ENCODE measurements around the gene DMKN.

Gene DMKN

GRCh38 chr19:35513628-35514281, at the start of gene DMKN:
TSS of gene DMKN (minus strand) at chr19:35513649. CDS start at chr19:35513475, 174 bp downstream.
- no peak for DNase-seq (ENCODE audit: low read depth in 2 of 2)

- no peak for DNase-seq (ENCODE audit: low read depth in 2 of 2)
These were observed 49.3 kb upstream of the DMKN start for GRCh38 chr19:35562776-35563175.

- no peak for DNase-seq (ENCODE audit: low read depth in 2 of 2)
These were observed 48.9 kb upstream of the DMKN start for GRCh38 chr19:35562336-35562735.

GRCh38 chr19:35561436-35561835, 48.0 kb upstream of the DMKN start:
- DNase-seq (ENCODE audit: low read depth in 2 of 2), result no peak

GRCh38 chr19:35560677-35561076, 47.2 kb upstream of the DMKN start:
- no peak for DNase-seq (ENCODE audit: low read depth in 2 of 2)

GRCh38 chr19:35560271-35560670, 46.8 kb upstream of the DMKN start:
- DNase-seq (ENCODE audit: low read depth in 2 of 2), result no peak

GRCh38 chr19:35559781-35560180, 46.3 kb upstream of the DMKN start:
- DNase-seq (ENCODE audit: low read depth in 2 of 2), result no peak

GRCh38 chr19:35559281-35559659, 45.8 kb upstream of the DMKN start:
- DNase-seq (ENCODE audit: low read depth in 2 of 2), result no peak

- no peak for DNase-seq (ENCODE audit: low read depth in 2 of 2)
These were observed 45.2 kb upstream of the DMKN start for GRCh38 chr19:35558400-35559280.

GRCh38 chr19:35557539-35558399, 44.3 kb upstream of the DMKN start:
- DNase-seq (ENCODE audit: low read depth in 2 of 2), result peak; percentile 34 to 54

- DNase-seq (ENCODE audit: low read depth in 2 of 2), result no peak
These were observed 43.5 kb upstream of the DMKN start for GRCh38 chr19:35556846-35557538.

- no peak for DNase-seq (ENCODE audit: low read depth in 2 of 2)
These were observed 42.7 kb upstream of the DMKN start for GRCh38 chr19:35556025-35556590.

- no peak for DNase-seq (ENCODE audit: low read depth in 2 of 2)
These were observed 42.0 kb upstream of the DMKN start for GRCh38 chr19:35555301-35556005.

GRCh38 chr19:35554076-35554475, 40.6 kb upstream of the DMKN start:
- DNase-seq (ENCODE audit: low read depth in 2 of 2), result no peak

GRCh38 chr19:35553385-35554000, 40.0 kb upstream of the DMKN start:
- no peak for DNase-seq (ENCODE audit: low read depth in 2 of 2)

GRCh38 chr19:35552534-35553384, 39.3 kb upstream of the DMKN start:
- no peak for DNase-seq (ENCODE audit: low read depth in 2 of 2)

- DNase-seq (ENCODE audit: low read depth in 2 of 2), result no peak
These were observed 37.8 kb upstream of the DMKN start for GRCh38 chr19:35551091-35551810.

GRCh38 chr19:35549879-35550523, 36.6 kb upstream of the DMKN start:
- DNase-seq (ENCODE audit: low read depth in 2 of 2), result no peak

Measured in stimulated activated CD4-positive, alpha-beta T cell treated with anti-CD3 and anti-CD28 coated beads, Interleukin-1b, Interleukin-23, amount 100 ng/mL, for 4 hours (primary cell).